Fibroblast of lung (primary cell): Measurements from ENCODE around the gene KRT78.

Experiments
- CTCF ChIP-seq, 2 donors: IDR thresholded peaks in 1 of 2; conservative IDR thresholded peaks in 1 of 2; 1 replicate in 1 of 2; 2 replicates in 1 of 2; pipeline ENCODE4 v1.5.1; 2011 to 2012; ENCODE audit warnings: low read length in 2 of 2, control low read depth in 1 of 2, inconsistent platforms in 1 of 2, low read depth in 1 of 2, mild to moderate bottlenecking in 1 of 2
- EZH2 ChIP-seq: IDR thresholded peaks from 2 replicates; pipeline ENCODE4 v1.5.1; 2012; ENCODE audit warnings: low read length, control low read depth, mild to moderate bottlenecking; ENCODE audit errors: missing control alignments

GRCh38 chr12:52818887-52819420, 29.8 kb downstream of the KRT78 start:
- TF ChIP-seq CTCF (conservative IDR thresholded peaks at IDR 0.05 in 1 of 2, IDR thresholded peaks at IDR 0.05 in 1 of 2; ENCODE audit: low read depth in 1 of 2, low read length in 2 of 2) (no peak), EZH2 (no peak)
